ENCODE measurements around the gene TPD52L1.
A peak's percentile ranks its signal among the peaks of the same experiment; 100 is the strongest.
"Not testable (repeated sequence)": the region's sequence is repeated elsewhere in the genome, so short reads cannot be mapped to it uniquely, and the experiment has no call there.

The TPD52L1 gene

DNA sequence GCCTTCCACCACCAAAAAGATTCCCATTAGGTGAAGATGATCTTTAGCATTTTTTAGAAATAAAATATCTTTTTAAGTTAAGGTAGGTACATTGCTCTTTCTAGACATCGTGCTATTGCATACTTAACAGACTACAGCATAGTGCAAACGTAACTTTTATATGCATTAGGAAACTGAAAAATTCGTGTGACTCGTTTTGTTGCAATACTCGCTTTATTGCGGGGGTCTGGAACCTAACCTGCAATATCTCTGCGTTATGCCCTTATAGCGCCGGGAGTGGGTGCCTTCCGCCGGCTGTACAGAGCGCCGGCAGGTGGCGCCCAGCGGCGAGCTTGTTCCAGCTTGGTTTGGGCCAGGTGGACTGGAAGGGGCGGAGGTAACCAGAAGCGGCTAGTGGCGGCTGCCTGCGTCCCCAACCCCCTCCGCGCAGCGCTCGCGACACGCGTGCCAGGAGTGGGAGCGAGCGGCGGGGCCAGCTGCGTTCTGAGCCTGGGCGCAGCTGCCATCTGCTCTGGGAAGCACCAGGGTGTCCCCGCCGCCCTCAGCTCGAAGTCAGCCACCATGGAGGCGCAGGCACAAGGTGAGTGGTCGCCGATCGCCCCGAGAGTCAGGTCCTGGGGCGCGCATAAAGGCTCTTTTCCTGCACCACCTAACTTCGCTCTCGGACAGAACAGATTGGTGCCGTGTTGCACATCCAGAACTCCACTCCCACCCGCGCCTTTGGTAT, at the start of gene TPD52L1:
TPD52L1 (plus strand) TSS at position 383 of the 727 bp plus-strand sequence; CDS start at position 562, 179 bp downstream.
- peak; percentile 31 for DNase-seq (ENCODE audit: low read depth)

- no peak for DNase-seq (ENCODE audit: low read depth)
Observed at GRCh38 chr6:125104425-125104824, 49.1 kb upstream of the TPD52L1 start.

GRCh38 chr6:125107048-125107447, 46.5 kb upstream of the TPD52L1 start:
- no peak for DNase-seq (ENCODE audit: low read depth)

DNA sequence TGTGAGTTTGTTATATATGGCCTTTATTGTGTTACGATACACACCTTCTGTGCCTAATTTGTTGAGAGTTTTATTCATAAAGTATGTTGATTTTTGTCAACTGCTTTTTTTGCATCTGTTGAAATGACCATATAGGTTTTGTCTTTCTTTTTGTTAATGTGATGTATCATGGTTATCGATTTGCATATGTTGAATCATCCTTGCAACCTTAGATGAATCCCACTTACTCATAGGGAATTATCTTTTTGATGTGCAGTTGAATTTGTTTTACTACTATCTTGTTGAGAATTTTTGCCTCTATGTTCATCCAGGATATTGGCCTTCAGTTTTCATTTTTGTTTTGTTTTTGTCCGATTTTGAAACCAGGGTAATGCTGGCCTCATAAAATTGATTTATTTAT, 45.7 kb upstream of the TPD52L1 start:
- DNase-seq (ENCODE audit: low read depth), result no peak

GRCh38 chr6:125110056-125110455, 43.5 kb upstream of the TPD52L1 start:
- no peak for DNase-seq (ENCODE audit: low read depth)

GRCh38 chr6:125111219-125111983, 42.2 kb upstream of the TPD52L1 start:
- DNase-seq (ENCODE audit: low read depth), result no peak

DNA sequence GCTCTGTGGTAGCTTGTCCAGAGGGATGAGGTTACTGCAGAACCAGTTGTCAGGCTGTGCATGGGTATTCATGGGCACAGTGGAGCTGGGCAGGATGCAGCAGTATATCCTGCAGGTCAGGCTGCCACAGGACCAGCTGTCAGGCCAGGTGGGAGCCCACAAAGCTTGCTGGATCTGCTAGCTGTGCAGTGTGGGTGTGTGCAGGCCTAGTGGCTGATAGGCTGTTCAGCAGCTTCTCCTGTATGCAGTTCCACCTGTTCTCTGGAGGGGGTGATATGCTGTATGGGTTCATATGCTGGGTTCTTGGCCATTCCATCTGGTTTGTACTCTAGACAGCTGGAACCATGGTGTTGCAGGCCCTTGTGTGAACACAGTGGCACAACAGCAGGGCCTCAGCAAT, 40.6 kb upstream of the TPD52L1 start:
- DNase-seq (ENCODE audit: low read depth), result no peak

DNA sequence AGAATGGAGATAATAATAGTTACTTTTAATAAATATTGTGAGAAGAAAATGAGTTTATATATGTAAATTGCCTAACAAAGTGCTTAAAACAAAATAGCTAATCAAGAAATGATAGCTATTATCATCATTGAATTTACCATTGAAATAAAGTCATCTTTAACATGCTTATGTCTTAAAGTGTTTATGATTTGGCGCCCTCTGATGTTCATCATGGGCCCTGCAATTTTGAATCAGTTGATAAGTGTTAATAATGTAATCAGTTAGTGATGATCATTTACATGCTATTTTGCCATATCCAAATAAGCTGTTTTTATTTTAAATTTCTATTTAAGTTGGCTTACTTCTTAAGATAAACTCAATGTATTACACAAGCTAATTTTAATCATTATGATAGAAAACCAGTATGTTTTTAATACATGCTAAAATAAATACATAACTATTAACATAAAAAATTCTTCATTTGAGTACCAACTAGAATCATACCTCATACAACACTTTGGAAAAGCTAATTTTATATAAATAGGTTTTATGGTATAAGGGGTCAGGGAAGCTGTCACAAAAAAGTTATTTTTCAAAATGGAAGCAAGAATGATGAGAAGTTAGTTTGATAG, 39.2 kb upstream of the TPD52L1 start:
- no peak for DNase-seq (ENCODE audit: low read depth)

GRCh38 chr6:125116170-125116569, 37.4 kb upstream of the TPD52L1 start:
- DNase-seq (ENCODE audit: low read depth), result no peak

- DNase-seq (ENCODE audit: low read depth), result no peak
Observed at GRCh38 chr6:125116710-125117109, 36.9 kb upstream of the TPD52L1 start.

DNA sequence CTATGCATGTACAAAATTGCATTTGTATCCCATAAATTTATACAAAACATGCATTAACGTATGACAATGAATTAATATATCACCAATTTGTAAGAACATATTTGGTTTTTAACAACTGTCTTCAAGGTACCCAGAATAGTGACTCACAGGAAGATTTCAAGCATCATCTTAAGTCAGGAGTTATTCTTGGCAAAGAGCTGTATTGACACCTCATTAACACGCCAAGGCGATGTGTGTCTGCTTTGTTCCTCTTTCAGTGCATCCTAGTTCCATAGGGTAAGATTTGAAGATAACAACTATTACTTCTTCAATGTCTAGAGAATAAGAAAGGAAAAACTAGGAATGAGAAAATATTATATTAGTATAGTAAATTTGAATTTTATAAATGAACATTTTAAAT, 35.8 kb upstream of the TPD52L1 start:
- DNase-seq (ENCODE audit: low read depth), result no peak

GRCh38 chr6:125120054-125120590, 33.5 kb upstream of the TPD52L1 start:
- DNase-seq (ENCODE audit: low read depth), result no peak

- DNase-seq (ENCODE audit: low read depth), result no peak
Observed at GRCh38 chr6:125121894-125122293, 31.7 kb upstream of the TPD52L1 start.

- DNase-seq (ENCODE audit: low read depth), result no peak
Observed at GRCh38 chr6:125123051-125123450, 30.5 kb upstream of the TPD52L1 start.

DNA sequence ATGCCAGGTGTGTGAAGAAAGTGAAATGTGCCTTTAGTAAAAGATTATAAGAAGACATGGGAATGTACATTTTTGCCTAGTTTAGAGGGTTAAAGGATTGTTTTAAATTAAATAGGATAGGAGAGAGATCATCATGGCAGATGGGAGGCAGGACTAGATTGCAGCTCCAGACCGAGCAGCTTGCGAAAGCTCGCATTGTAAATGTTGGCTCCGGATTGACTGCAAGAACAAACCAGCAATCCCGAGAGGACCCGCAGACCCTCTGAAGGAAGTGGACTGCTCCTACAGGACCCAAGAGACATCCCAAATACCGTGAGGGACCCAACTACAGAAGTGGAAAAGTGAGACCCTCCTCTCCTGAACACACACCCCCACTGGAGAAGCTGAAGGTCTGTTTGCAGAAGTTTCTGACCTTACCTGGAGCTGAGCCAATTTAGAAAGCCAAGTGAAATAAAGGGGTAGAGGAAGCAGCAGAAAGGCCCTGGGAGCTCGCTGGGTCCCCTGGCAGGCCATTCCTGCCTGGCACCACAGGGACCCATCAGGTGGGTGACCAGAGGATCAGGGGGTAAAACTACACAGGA, 30.0 kb upstream of the TPD52L1 start:
- DNase-seq (ENCODE audit: low read depth), result no peak

GRCh38 chr6:125124049-125124669, 29.4 kb upstream of the TPD52L1 start:
- DNase-seq (ENCODE audit: low read depth), result no peak

GRCh38 chr6:125125856-125126255, 27.7 kb upstream of the TPD52L1 start:
- DNase-seq (ENCODE audit: low read depth), result not testable (repeated sequence)

DNA sequence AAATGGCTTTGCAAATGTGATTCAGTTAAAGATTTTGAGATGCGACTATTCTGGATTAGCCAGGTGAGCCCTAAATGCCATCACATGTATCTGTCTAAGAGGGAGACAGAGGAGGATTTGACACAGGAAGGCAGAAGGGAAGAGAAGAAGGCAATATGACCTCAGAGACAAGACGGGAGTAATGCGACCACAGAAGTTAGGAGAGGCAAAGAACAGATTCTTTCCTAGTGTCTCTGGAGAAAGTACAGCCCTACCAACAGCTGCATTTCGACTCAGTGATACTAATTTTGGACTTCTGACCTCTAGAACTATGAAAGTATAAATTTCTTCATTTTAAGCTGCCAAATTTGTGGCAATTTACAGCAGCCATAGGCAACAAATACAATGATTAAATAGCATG, 24.2 kb upstream of the TPD52L1 start:
- DNase-seq (ENCODE audit: low read depth), result no peak

DNA sequence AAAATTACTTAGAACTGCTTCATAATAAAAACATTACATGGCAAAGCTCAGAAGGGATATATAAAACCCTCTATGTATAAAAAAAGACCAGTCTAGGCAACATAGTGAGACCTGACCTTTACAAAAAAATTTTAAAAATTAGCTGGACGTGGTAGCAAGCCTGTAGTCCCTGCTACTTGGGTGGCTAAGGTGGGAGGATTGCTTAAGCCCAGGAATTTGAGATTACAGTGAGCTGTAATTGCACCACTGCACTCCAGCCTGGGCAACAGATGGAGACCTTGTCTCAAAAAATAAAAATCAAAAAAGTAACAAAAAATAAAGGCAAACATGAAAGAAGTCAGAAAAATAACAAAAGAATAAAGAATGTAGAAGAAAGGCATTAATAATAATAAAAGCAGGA, 21.5 kb upstream of the TPD52L1 start:
- no peak for DNase-seq (ENCODE audit: low read depth)

DNA sequence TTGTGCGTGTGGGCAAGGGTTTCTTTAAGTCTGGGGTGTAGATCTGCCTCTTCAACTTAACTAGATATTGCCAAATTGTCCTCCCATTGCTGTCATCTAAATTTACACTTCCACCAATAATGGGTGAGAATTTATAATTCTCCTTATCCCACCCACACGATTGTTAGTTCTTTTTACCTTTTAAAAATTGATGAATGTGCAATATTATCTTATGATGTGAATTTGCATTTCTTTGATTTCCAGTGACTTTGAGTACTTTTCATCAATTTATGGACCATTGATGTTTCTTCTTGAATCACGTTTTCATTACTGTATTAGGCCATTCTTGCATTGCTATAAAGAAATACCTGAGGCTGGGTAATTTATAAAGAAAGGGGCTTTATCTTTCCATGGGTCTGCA, 17.2 kb upstream of the TPD52L1 start:
- DNase-seq (ENCODE audit: low read depth), result no peak

DNA sequence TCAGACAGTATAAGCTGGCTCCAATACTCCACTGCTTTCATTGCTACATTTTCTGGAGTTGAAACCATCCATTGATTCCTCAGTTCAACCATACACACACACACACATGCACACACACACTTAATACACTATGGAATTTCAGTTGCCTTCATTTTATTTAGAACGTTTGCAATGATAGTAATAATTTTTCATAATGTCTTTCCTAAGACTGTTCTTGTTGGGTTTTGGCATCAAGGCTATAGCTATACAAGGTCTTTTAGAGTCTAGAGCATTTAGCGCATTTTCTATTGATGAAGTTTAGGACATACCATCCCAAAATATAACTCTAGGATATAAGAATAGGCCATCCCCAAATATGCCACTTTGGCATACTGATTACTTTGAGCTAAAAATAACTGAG, 15.5 kb upstream of the TPD52L1 start:
- no peak for DNase-seq (ENCODE audit: low read depth)

DNA sequence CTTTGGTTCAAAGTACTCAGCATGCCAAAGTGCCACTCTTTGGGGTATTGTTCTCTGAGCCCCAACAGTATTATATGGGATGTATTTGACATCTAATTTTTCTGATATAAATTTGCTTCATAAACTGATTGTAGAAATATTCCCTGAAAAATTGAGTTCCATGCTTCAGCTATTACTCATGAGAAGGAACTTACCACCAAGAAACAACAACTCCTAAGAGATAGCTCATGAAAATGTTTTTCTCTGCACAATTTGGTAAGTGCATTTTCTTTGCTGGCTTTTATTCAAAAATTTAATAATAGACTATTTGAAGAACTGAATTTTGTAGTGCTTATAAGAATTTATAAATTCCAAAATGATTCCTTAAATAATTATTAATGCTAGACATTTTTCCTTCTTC, 12.8 kb upstream of the TPD52L1 start:
- no peak for DNase-seq (ENCODE audit: low read depth)
